Stomach (tissue), 9 donors: ENCODE results near the gene USB1. TPM values are rescaled to one million over a fixed set of nuclear protein-coding genes. Genes with fewer than 3 reads are reported as not detected.

ENCODE experiments used
- DNase-seq, 2 donors: peaks; one replicate each; pipeline versions ENCODE4 v3.0.0 to v3.0.0-alpha.2; 2013 to 2019
- H3K27ac ChIP-seq, 5 donors: fragments of 200-600 bp in 4 of 5; sonication (generic) in 4 of 5; one replicate each; pipeline ENCODE4 v1.5.1; 2013 to 2019; ENCODE audit warnings: mild to moderate bottlenecking in 1 of 5, moderate library complexity in 1 of 5
- H3K27me3 ChIP-seq, 3 donors: fragments of 200-600 bp; sonication (generic); one replicate each; pipeline ENCODE4 v1.5.1; 2017 to 2019; ENCODE audit warnings: mixed run types in 1 of 3
- H3K36me3 ChIP-seq, 4 donors: fragments of 200-600 bp; sonication (generic); 1 replicate in 3 of 4; 2 replicates in 1 of 4; pipeline ENCODE4 v1.5.1; 2016 to 2019
- H3K4me1 ChIP-seq, 4 donors: fragments of 200-600 bp; sonication (generic); one replicate each; pipeline ENCODE4 v1.5.1; 2016 to 2019
- H3K4me3 ChIP-seq, 4 donors: fragments of 200-600 bp; sonication (generic) in 3 of 4; one replicate each; pipeline ENCODE4 v1.5.1; 2016 to 2019; ENCODE audit warnings: mild to moderate bottlenecking in 1 of 4
- H3K9me3 ChIP-seq, 4 donors: fragments of 200-600 bp; sonication (generic); one replicate each; pipeline ENCODE4 v1.5.1; 2016 to 2019
- EP300 ChIP-seq: sonication (generic); formaldehyde crosslinking; IDR thresholded peaks from one replicate; pipeline ENCODE4 v1.6.1; 2017; ENCODE audit warnings: antibody characterized with exemption
- POLR2A ChIP-seq, 4 donors: fragments of 450-650 bp; IDR thresholded peaks; one replicate each; pipeline ENCODE4 v1.6.1; 2016; ENCODE audit warnings: antibody characterized with exemption in 4 of 4, control low read depth in 2 of 4, mild to moderate bottlenecking in 1 of 4, moderate library complexity in 1 of 4
- POLR2AphosphoS5 ChIP-seq, 3 donors: sonication (generic); formaldehyde crosslinking; IDR thresholded peaks; one replicate each; pipeline ENCODE4 v1.6.1; 2016; ENCODE audit warnings: antibody characterized with exemption in 3 of 3
- WGBS, 5 donors: extraction: QIAGEN DNeasy Blood & Tissue Kit in 3 of 5; methylation state at CpG; one replicate each; pipeline versions ENCODE4 v1.1.5 to v1.1.7; 2013 to 2018; 5-methylcytosine and 5-hydroxymethylcytosine counted together
- intact Hi-C: fragments of 100-400 bp; cut with DNase I; formaldehyde crosslinking; loops from one replicate; pipeline ENCODE4 v1.15.1; 2023; ENCODE audit warnings: low total_unique reads
- polyA plus RNA-seq, 3 donors: library from polyadenylated mRNA; stranded (reverse); fragments of 200-250 nt; gene quantifications; one replicate each; pipeline ENCODE4 v1.2.3, GENCODE V29; 2013
- total RNA-seq, 5 donors: library from RNA; depleted of rRNA; stranded (reverse); fragments of >200 nt; gene quantifications; one replicate each; pipeline versions ENCODE4 v1.1.0 to v1.2.3, GENCODE V29; 2014 to 2016
- TF ChIP-seq, protein P1 (sequence below), 7 experiments: fragments of 450-650 bp in 4 of 7; fragments of 200-600 bp in 3 of 7; sonication (generic) in 3 of 7; IDR thresholded peaks; one replicate each; pipeline ENCODE4 v1.5.1; 2016 to 2019; ENCODE audit warnings: antibody characterized with exemption in 7 of 7, control low read depth in 2 of 7, mild to moderate bottlenecking in 1 of 7
- donor health status: healthy with polysubstance abuse.
- donor health status: Bipolar disorder and iron deficiency.
- donor health status: healthy.

Gene USB1
- total and polyA plus RNA-seq, 8 donors: 4.1 to 54.0 (median 23.4) TPM

DNA sequence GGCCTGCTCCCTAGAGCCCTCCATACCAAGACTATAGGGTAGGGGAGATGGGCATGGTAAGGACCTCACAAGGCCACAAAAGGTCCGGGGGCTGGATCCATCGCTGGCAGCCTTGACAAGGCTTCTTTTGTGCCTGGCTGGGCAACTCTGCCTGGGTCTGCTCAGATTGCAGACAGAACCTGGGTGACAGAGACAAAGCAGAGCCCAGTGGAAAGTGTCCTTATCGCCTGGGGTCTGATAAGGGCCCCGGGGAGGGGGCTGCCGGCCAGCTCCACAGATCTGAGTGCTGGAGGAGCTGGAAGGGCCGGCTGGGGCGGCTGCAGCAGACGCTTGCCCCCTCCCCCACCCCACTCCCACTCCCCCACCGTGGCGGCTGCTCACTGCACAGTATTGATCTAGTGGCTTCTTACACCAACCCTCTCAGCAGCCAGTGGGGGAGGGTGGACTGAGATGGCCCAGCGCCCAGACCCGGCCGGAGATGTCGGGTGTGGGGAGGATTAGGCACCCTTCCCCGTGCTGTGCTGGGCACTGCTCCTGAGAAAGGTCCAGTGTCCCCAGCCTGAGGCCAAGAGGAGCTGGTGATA lies 31.6 kb downstream of the USB1 start:
- intact Hi-C loops: no loop called here
- H3K27me3 ChIP-seq: no peaks in the 10 kb centered on the region
- H3K4me3 ChIP-seq: peak overlapping the region in 1 of 4 donors; percentile 18
- peak; percentile 79 to 89 for DNase-seq
- peak in 1 of 3 donors; percentile 5 for TF ChIP-seq POLR2AphosphoS5 (IDR thresholded peaks at IDR 0.05)
- TF ChIP-seq EP300: no peak
- peaks cover 0 to 9% (median 6%) of the 10 kb centered on the region in 4 donors for H3K36me3 ChIP-seq
- peaks cover 55 to 87% (median 85%) of the 10 kb centered on the region in 4 donors for H3K4me1 ChIP-seq
- H3K27ac ChIP-seq: peak overlapping the region in 4 of 5 donors; percentile 68 to 84 (median 76)
- WGBS, 5 donors: 15 to 40% (median 22%) methylated on average over 3 to 15 of the region's 15 CpGs
- H3K9me3 ChIP-seq: no peaks in the 10 kb centered on the region

DNA sequence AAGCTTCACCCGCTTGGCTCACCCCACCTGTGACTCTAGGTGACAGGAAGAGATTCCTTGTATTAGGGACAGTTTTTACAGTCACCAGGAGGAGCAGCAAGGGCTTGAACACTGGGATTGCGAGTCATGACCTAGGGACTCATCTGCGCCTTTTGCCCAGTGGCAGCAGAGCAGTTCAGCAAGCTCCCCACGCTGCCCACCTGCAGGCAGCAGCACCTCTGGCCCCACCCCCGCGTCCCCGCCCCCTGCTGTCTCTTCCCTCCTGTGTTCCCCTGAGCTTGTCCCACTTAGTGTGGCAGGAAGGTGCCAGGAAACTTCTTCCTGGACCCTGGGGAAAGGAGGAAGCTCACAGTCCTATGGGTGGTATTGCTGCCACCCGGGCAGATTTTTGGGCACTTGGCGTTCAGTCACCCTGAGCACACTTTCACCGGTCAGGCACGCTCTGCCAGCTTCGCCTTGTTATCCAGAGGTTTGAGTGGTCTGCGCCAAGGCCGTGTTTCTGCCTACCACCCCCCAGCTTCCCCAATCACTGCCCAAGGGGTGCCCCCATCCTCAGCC lies 33.0 kb downstream of the USB1 start:
- 64 to 84% (median 65%) methylated on average over 14 of the region's 14 CpGs for WGBS, 5 donors
- DNase-seq: no peak
- intact Hi-C loops: no loop called here
- Histone ChIP-seq H3K4me1 (peaks cover 41 to 73% (median 71%) of the 10 kb centered on the region in 4 donors), H3K27ac (peak overlapping the region in 1 of 5 donors; percentile 21), H3K9me3 (no peaks in the 10 kb centered on the region), H3K27me3 (no peaks in the 10 kb centered on the region), H3K4me3 (no peak overlapping the region), H3K36me3 (peaks cover 7 to 23% (median 20%) of the 10 kb centered on the region in 4 donors)
- TF ChIP-seq POLR2AphosphoS5 (IDR thresholded peaks at IDR 0.05) (no peak), EP300 (no peak)
- TF ChIP-seq, protein P1, sequence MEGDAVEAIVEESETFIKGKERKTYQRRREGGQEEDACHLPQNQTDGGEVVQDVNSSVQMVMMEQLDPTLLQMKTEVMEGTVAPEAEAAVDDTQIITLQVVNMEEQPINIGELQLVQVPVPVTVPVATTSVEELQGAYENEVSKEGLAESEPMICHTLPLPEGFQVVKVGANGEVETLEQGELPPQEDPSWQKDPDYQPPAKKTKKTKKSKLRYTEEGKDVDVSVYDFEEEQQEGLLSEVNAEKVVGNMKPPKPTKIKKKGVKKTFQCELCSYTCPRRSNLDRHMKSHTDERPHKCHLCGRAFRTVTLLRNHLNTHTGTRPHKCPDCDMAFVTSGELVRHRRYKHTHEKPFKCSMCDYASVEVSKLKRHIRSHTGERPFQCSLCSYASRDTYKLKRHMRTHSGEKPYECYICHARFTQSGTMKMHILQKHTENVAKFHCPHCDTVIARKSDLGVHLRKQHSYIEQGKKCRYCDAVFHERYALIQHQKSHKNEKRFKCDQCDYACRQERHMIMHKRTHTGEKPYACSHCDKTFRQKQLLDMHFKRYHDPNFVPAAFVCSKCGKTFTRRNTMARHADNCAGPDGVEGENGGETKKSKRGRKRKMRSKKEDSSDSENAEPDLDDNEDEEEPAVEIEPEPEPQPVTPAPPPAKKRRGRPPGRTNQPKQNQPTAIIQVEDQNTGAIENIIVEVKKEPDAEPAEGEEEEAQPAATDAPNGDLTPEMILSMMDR (IDR thresholded peaks at IDR 0.05): no peak

DNA sequence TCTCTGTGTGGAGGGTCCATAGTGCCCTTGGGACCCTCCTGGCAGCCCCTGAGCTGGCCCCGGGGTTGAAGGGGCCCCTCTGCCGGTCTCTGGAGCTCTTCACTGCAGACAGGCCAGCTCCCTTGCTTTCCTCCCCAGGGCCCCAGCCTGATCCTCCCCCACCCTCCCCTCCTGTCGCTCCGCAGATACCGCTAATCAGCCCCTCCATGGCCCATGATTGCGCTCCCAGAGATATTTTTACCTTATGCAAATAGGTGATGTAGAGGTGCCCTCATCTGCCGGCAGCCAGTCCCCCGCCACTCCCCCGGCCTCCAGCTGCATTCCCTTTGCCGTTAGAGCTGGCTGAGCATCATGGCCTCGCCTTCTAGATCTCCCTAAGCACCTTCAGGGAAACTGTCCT lies 33.6 kb downstream of the USB1 start:
- intact Hi-C loops: no loop called here
- Histone ChIP-seq H3K9me3 (no peaks in the 10 kb centered on the region), H3K27ac (peak overlapping the region in 1 of 5 donors; percentile 21), H3K4me1 (peaks cover 36 to 68% (median 65%) of the 10 kb centered on the region in 4 donors), H3K36me3 (peaks cover 11 to 28% (median 25%) of the 10 kb centered on the region in 4 donors), H3K4me3 (no peak overlapping the region), H3K27me3 (no peaks in the 10 kb centered on the region)
- no peak for TF ChIP-seq POLR2A (IDR thresholded peaks at IDR 0.05)
- 43 to 72% (median 58%) methylated on average over 8 to 11 of the region's 11 CpGs for WGBS, 5 donors
- DNase-seq: no peak

DNA sequence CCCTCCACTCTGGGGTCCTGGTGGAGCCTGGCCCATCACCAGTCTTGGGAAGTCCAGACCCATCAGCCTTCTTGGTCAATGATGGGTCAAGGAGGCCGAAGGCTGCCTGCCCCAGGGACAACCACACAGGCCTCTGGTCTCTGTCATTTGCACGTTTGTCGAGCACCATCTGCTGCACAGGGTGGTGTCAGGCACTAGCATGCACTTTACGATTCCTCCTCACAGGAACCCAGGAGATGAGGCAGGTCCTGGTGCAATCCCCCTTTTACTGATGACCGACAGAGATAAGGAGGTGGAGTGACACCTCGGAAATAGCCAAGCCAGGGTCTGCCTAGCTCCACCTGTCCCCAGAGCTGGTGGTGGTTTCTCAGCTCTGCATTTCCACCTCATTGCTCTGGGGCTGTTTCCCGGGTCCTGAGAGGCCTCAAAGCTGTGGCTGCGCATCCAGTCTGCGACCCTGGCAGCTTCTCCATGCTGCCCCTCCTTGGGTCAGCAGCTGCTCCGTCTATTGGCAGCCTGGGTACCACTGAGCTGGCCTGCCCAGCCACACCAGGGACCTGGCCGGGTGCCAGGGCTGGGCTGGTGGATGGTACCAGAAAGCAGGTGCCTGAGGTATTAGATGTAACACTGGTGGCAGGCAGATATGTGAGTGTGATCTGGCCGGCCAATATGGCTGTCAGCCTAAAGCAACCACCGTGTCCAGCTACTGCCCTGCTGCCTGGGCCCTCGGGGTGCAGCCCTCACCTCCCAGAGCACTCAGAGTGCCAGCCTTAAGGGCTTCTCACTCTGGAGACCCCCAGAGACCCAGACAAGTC lies 34.4 kb downstream of the USB1 start:
- WGBS, 5 donors: 65 to 85% (median 71%) methylated on average over 11 to 14 of the region's 14 CpGs
- H3K4me1 ChIP-seq: peaks cover 31 to 60% (median 58%) of the 10 kb centered on the region in 4 donors
- peak in 1 of 2 donors; percentile 40 for DNase-seq
- TF ChIP-seq, protein P1 (IDR thresholded peaks at IDR 0.05): no peak
- no peak for TF ChIP-seq POLR2AphosphoS5 (IDR thresholded peaks at IDR 0.05)
- TF ChIP-seq EP300: no peak
- no peak for TF ChIP-seq POLR2A (IDR thresholded peaks at IDR 0.05)
- intact Hi-C loops: no loop called here
- no peak overlapping the region for H3K4me3 ChIP-seq
- H3K36me3 ChIP-seq: peaks cover 19 to 36% (median 33%) of the 10 kb centered on the region in 4 donors
- no peaks in the 10 kb centered on the region for H3K27me3 ChIP-seq
- H3K27ac ChIP-seq: no peak overlapping the region
- H3K9me3 ChIP-seq: no peaks in the 10 kb centered on the region

DNA sequence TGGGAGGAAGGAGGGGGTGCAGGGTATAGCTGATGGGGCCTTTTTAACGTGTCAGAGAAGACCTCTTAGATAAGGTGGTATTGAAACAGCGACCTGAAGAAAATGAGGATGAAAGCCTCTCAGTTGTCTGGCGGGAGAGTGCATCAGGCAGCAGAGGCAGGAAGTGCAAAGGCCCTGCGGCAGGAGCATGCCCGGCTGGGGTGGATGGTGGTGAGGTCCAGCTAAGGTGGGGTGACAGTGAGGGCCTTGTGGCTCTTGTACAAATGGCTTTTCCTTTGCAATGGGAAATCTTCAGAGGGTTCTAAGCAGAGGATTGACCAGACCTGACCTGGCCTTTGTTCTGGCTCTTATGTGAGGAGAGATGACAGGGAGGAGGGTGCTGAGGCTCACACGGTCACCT lies 35.7 kb downstream of the USB1 start:
- Histone ChIP-seq H3K9me3 (no peaks in the 10 kb centered on the region), H3K4me1 (peaks cover 20 to 46% (median 44%) of the 10 kb centered on the region in 4 donors), H3K4me3 (no peak overlapping the region), H3K36me3 (peaks cover 25 to 50% (median 47%) of the 10 kb centered on the region in 4 donors), H3K27me3 (no peaks in the 10 kb centered on the region), H3K27ac (no peak overlapping the region)
- 86 to 93% (median 88%) methylated on average over 6 of the region's 6 CpGs for WGBS, 5 donors
- DNase-seq: no peak
- intact Hi-C loops: no loop called here
- TF ChIP-seq, protein P1 (IDR thresholded peaks at IDR 0.05): no peak
- no peak for TF ChIP-seq POLR2AphosphoS5 (IDR thresholded peaks at IDR 0.05)
- no peak for TF ChIP-seq POLR2A (IDR thresholded peaks at IDR 0.05)
